NCI-H1092 treated with DMSO at 0.1 percent for 48 hours (cell line): ENCODE results near the gene HIVEP3.
"Not testable (repeated sequence)": the region's sequence is repeated elsewhere in the genome, so short reads cannot be mapped to it uniquely, and the experiment has no call there.

Experiments
- DNase-seq: peaks from one replicate; lab custom pipeline; 2025; lab: John Stamatoyannopoulos, UW

Gene HIVEP3

GRCh38 chr1:41711581-41711980, 207.1 kb downstream of the HIVEP3 start:
- DNase-seq, result no peak

DNA sequence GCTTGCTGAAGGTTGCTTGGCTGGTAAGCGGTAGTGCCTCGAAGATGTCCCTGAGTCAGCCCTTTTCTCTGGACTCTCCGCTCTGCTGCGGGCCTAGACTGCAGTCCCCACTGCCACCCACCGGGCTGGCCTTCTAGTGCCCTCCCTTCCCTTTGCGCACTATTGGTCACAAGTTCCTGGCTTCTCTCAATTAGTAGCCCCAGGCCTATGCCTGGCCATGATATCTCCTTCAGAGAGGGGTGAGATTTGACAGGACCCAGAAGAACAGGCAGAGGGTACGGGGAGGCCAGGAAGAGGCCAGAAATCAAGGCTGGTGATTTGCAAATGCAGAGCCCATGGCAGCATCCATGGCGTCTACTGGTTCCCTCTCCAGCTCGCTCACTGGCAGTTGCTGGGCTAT, 207.7 kb downstream of the HIVEP3 start:
- no peak for DNase-seq

- no peak for DNase-seq
Observed at GRCh38 chr1:41709873-41710272, 208.8 kb downstream of the HIVEP3 start.

DNA sequence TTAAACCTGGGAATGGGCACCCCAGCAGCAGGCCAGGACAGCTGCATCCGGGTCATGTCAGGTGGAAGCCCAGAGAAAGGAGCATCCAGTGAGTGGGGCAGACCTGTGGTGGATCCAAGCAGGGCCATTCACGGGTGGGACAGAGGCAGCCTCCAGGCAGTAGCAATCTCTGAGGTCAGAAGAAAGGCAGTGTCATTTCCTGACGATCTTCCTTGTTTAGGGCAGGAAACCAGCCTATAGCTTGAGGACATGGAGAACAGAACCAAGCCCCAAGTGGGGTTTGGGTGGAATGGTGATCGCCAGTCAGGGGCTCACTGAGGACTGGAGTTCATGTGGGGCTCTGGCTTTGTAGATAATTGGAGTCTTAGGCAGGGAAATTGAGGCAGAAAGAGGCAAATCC, 209.4 kb downstream of the HIVEP3 start:
- no peak for DNase-seq

- DNase-seq, result no peak
Observed at GRCh38 chr1:41708332-41708731, 210.4 kb downstream of the HIVEP3 start.

GRCh38 chr1:41707793-41708192, 210.9 kb downstream of the HIVEP3 start:
- DNase-seq, result no peak

- DNase-seq, result no peak
Observed at GRCh38 chr1:41705798-41706197, 212.9 kb downstream of the HIVEP3 start.

DNA sequence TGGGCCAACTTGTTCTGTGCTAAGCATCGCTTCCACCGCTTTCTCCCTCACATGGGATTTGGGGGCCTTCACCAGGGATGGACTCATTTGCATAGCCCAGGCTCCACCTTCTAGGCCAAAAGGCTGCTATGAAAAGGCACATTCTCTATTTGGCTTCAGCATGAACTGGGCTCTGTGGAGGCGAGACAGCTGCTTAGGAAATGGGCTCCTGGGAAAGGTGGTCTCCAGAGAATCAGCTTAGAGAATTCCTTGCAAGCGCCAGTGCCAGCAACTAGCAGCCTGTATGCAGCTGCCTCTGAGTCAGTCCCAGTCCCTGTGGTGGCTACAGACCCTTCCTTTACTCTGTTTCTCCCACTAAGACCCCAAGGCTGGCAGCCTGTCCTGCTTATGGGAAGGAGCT, 214.5 kb downstream of the HIVEP3 start:
- no peak for DNase-seq

- no peak for DNase-seq
Observed at GRCh38 chr1:41702771-41703170, 216.0 kb downstream of the HIVEP3 start.

GRCh38 chr1:41700986-41701535, 217.7 kb downstream of the HIVEP3 start:
- no peak for DNase-seq

DNA sequence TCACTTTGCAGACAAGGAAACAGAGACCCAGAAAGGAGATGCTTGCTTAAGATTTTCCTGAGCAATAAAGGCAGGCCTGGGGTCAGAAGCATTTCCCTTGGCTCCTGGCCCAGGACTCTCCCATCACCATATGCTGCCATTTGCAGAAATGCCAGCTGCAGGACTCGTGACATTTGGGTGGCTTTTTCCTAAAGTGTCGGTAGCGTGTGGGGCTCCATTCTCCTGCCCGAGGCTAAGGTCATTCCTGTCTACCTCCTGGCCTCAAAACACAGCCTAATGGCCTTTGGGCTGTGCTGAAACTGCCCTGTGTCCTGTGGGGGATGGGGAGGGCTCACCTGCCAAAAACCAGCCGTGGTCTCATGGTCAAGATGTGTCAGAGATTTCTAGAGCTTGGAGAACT, 218.1 kb downstream of the HIVEP3 start:
- DNase-seq, result no peak

- no peak for DNase-seq
Observed at GRCh38 chr1:41699861-41700248, 218.9 kb downstream of the HIVEP3 start.

DNA sequence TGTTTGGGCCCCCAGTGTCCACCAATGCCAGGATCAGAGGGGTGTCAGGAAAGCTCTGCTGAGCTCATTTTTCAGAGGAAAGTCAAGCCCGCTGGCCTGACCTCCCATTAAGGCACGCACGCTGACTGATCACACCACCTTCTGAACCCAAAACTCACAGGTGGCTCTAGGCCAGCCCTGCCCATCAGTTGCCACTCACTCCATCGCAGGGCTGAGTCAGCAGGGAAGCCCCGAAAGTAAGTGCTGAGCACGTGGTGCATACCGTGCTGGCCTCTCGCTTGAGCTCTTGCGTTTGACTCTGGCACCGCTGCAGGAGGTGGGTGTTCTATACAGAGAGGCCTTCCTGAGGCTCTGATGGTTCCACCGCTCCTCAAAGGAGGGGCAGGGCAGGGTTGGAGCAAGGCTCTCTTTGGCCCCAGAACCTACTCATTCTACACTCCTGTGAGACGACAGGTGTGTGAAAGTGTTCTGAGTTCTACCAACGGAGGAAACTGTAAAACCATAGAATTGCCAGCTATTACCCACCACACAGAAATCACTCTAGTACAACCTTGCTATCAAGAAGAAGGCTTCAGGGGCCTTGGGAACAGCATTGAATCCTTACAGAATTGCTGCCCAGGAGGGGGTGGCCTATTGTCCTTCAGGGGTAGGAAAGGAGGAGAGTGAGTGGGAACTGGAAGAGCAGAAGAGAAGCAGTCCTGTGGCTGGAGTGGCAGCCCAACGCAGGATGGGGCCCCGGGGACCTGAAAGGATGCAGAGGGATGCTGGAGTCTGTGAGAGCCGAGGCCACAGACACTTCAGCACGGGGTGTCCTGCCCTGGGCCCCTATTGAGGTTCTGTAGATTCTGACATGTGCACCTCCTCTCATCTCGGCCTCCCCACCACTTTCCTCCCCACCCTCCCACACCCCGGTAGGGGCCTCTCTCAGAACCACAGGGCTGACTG, 219.5 kb downstream of the HIVEP3 start:
- no peak for DNase-seq

- DNase-seq, result no peak
Observed at GRCh38 chr1:41696381-41696780, 222.3 kb downstream of the HIVEP3 start.

DNA sequence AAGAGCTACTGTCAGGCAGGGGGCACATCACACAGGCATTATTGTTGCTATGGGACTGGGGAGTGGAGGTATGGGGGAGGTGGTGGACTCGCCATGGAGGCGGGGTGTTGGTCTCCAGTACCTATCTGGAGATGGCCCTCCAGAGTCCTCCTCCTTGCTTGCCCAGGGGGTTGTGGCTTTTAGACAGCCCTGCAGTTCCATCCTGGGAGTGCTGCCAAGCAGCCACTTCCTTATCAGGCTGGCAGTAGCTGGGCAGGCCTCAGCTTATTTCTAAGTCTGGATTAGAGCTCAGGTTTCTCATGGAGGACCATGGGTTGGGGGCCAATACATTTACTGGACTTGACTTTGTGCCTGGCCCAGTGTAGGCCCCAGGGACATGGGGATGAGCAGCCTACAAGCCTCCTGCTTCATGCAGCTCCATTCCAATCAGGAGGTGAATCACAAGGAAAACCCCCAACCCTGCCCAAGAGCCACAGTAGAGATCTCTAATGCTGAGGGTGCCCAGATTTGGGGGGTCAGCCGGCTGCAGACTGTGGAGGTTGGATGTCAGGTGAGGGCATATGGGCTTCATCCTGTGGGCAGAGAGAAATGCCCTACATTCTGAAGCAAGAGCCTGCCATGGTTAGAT, 223.5 kb downstream of the HIVEP3 start:
- peak; percentile 33 for DNase-seq

- DNase-seq, result not testable (repeated sequence)
Observed at GRCh38 chr1:41691966-41692365, 226.8 kb downstream of the HIVEP3 start.

DNA sequence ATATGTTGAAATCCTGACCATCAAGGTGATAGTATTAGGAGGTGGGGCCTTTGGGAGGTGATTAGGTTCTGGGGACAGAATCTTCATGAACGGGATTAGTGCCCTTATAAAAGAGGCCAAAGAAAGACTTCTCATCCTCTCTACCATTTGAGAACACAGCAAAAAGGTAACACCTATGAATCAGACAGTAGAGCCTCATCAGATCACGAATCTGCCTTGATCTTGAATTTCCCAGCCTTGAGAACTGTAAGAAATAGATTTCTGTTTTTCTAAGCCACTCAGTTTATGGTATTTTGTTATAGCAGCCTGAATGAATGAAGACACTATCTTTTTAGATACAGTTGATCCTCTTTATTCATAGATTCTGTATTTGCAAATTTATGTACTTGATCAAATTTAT, 227.3 kb downstream of the HIVEP3 start:
- DNase-seq, result no peak

DNA sequence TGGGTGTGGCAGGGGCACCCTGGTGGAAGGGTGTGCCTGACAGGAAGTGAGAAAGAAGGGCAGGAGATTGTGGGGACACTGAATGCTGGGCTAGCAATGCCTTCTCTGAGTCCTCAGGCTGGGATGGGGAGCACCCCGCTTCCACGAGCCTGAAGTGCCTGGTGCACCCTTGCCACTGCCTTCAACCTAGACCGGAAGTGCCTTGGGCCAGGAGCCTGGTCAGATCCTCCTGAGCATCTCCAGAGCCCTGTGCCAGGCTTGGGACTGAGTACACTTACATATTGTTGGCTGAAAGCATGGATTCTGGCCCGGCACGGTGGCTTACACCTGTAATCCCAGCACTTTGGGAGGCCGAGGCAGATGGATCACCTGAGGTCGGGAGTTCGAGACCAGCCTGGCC, 228.4 kb downstream of the HIVEP3 start:
- no peak for DNase-seq

DNA sequence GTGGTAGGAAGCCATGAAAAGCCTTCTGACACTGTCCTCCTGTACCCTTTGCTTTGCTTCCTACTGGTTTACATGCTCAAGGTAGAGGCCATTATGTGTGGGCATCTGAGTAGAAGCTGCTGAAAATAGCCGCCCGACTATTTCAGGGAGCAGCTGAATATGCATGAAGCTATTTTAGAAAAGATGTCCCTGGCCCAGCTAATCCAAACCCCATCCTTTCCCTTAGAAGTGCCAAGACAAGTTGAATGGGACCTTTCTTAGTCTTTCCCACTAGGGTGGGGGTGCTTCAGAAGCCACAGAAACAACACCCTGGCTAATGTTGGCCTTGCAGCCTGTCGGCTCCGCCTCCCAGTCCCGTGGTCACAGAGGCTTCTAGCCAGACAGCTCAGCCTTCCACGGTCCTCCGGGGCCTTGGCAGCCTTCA, 229.2 kb downstream of the HIVEP3 start:
- no peak for DNase-seq

- DNase-seq, result no peak
Observed at GRCh38 chr1:41689139-41689538, 229.6 kb downstream of the HIVEP3 start.

DNA sequence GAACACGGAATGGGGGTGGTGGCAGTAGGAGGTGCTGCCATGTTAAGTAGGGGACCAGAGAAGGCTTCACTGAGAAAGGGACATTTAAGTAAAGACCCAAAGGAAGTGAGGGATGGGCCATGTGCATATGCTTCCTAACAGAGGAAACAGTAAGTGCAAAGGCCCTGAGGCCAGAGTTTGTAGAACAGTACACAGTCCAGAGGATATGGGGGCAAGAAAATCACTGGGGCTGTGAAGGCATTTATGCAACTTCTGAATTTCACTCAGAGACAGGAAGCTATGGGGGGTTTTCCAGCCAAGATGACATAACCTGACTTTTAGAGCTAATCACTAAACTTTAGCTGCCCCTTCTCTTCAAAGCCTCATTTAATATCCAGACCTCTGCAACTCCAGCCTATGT, 231.7 kb downstream of the HIVEP3 start:
- DNase-seq, result no peak

DNA sequence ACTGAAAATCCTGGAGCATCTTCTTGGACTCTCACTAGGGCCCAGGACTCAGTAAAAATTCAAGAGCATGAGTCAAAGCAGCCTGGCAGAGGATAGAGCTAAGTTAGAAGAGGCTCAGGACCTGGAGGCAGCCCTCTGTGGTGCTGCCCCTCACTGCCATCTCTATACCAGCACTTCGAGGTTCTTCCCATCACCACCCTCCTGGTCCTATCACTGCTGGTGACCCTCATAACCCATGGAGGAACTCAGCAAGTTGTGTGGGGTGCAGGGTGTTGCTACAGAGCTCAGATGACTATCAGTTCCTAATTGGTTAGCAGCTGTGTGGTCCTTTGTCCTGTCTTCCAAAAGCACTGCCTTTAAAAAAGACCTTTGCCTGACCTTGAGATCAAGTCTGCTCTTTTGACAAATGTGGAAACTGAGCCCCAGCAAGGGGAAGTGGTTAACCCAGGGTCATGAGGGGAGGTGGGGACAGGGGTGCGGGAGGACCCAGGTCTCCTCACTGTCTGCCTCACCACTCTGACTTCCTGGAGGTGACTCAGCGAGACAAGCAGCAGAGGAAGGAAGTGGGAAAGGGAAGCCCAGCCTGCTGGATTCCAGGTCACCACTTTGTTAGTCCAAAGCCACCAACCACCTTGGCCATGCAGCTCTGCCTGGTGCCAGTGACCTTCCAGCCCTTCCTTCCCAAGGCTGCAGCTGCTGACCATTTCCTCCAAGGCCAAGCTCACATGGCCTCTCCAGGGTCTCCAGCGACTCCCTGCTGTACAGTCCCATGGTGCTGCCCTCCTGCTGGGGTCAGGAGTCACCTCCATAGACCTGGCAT, 234.8 kb downstream of the HIVEP3 start:
- DNase-seq, result no peak
